Hematopoietic multipotent progenitor cell treated with erythropoietin and hydrocortisone succinate and interleukin-3 and kit ligand, for 17 days (in vitro differentiated cells): Measurements from ENCODE around the gene CYP4F11.
"Not testable (repeated sequence)": the region's sequence is repeated elsewhere in the genome, so short reads cannot be mapped to it uniquely, and the experiment has no call there.

Experiments used
- DNase-seq: peaks from one replicate; pipeline ENCODE4 v3.0.0-alpha.2; 2015; ENCODE audit warnings: low spot score

Gene CYP4F11

GRCh38 chr19:15923702-15924101 is 10.6 kb downstream of the CYP4F11 start:
- no peak for DNase-seq

- DNase-seq, result no peak
Measured at GRCh38 chr19:15922021-15922420, 12.3 kb downstream of the CYP4F11 start.

- DNase-seq, result no peak
Measured at GRCh38 chr19:15919243-15919642, 15.1 kb downstream of the CYP4F11 start.

- no peak for DNase-seq
Measured at GRCh38 chr19:15915109-15915508, 19.2 kb downstream of the CYP4F11 start.

- no peak for DNase-seq
Measured at GRCh38 chr19:15913830-15914229, 20.5 kb downstream of the CYP4F11 start.

- no peak for DNase-seq
Measured at GRCh38 chr19:15913384-15913783, 20.9 kb downstream of the CYP4F11 start.

GRCh38 chr19:15911599-15912235 is 22.6 kb downstream of the CYP4F11 start:
- DNase-seq, result no peak

- DNase-seq, result no peak
Measured at GRCh38 chr19:15905026-15905425, 29.3 kb downstream of the CYP4F11 start.

- not testable (repeated sequence) for DNase-seq
Measured at GRCh38 chr19:15902898-15903297, 31.4 kb downstream of the CYP4F11 start.

GRCh38 chr19:15902254-15902653 is 32.1 kb downstream of the CYP4F11 start:
- no peak for DNase-seq

GRCh38 chr19:15900504-15900903 is 33.8 kb downstream of the CYP4F11 start:
- DNase-seq, result no peak

- not testable (repeated sequence) for DNase-seq
Measured at GRCh38 chr19:15900032-15900431, 34.3 kb downstream of the CYP4F11 start.

- not testable (repeated sequence) for DNase-seq
Measured at GRCh38 chr19:15899561-15899960, 34.8 kb downstream of the CYP4F11 start.

GRCh38 chr19:15897738-15898276 is 36.5 kb downstream of the CYP4F11 start, which contains the start of gene CYP4F2:
CYP4F2 (minus strand) TSS chr19:15898074; CDS start chr19:15897611, 463 bp downstream.
- DNase-seq, result no peak

GRCh38 chr19:15897026-15897737 is 37.1 kb downstream of the CYP4F11 start:
- DNase-seq, result no peak

- no peak for DNase-seq
Measured at GRCh38 chr19:15895876-15896430, 38.4 kb downstream of the CYP4F11 start.

- DNase-seq, result no peak
Measured at GRCh38 chr19:15894359-15894758, 40.0 kb downstream of the CYP4F11 start.

- no peak for DNase-seq
Measured at GRCh38 chr19:15893477-15893876, 40.9 kb downstream of the CYP4F11 start.

- DNase-seq, result no peak
Measured at GRCh38 chr19:15892012-15892411, 42.3 kb downstream of the CYP4F11 start.

- no peak for DNase-seq
Measured at GRCh38 chr19:15891434-15891833, 42.9 kb downstream of the CYP4F11 start.

GRCh38 chr19:15889339-15889738 is 45.0 kb downstream of the CYP4F11 start:
- not testable (repeated sequence) for DNase-seq

- no peak for DNase-seq
Measured at GRCh38 chr19:15885919-15886318, 48.4 kb downstream of the CYP4F11 start.

GRCh38 chr19:15885167-15885566 is 49.2 kb downstream of the CYP4F11 start:
- no peak for DNase-seq
